Neutrophil (primary cell): ENCODE data around the gene HLA-F.

Source experiments
- H3K27ac ChIP-seq: fragments of 200-600 bp; sonication (generic); 2 replicates; pipeline ENCODE4 v1.5.1; 2016; ENCODE audit warnings: mild to moderate bottlenecking, moderate library complexity
- H3K27me3 ChIP-seq: fragments of 200-600 bp; sonication (generic); 2 replicates; pipeline ENCODE4 v1.6.0; 2016; ENCODE audit warnings: mild to moderate bottlenecking
- H3K36me3 ChIP-seq: fragments of 200-600 bp; sonication (generic); 2 replicates; pipeline ENCODE4 v1.5.1; 2017
- H3K4me1 ChIP-seq, 2 experiments: fragments of 200-600 bp in 1 of 2; sonication (generic) in 1 of 2; 1 replicate in 1 of 2; 2 replicates in 1 of 2; pipeline versions ENCODE4 v1.5.1 to v1.6.1; 2013 to 2016; ENCODE audit warnings: low read depth in 1 of 2, low read length in 1 of 2, mild to moderate bottlenecking in 1 of 2, moderate library complexity in 1 of 2; ENCODE audit not compliant: control insufficient read depth in 1 of 2, insufficient read depth in 1 of 2
- H3K4me3 ChIP-seq, 2 experiments: fragments of 200-600 bp in 1 of 2; sonication (generic) in 1 of 2; 1 replicate in 1 of 2; 2 replicates in 1 of 2; pipeline ENCODE4 v1.5.1; 2013 to 2016; ENCODE audit warnings: low read depth in 1 of 2, low read length in 1 of 2, mild to moderate bottlenecking in 1 of 2, moderate library complexity in 1 of 2
- H3K9me3 ChIP-seq: fragments of 200-600 bp; sonication (generic); 2 replicates; pipeline ENCODE4 v1.5.1; 2016
- TF ChIP-seq, protein P1 (sequence below): fragments of 200-600 bp; sonication (generic); IDR thresholded peaks from 2 replicates; pipeline ENCODE4 v1.5.1; 2016; ENCODE audit warnings: antibody characterized with exemption

Gene HLA-F

DNA sequence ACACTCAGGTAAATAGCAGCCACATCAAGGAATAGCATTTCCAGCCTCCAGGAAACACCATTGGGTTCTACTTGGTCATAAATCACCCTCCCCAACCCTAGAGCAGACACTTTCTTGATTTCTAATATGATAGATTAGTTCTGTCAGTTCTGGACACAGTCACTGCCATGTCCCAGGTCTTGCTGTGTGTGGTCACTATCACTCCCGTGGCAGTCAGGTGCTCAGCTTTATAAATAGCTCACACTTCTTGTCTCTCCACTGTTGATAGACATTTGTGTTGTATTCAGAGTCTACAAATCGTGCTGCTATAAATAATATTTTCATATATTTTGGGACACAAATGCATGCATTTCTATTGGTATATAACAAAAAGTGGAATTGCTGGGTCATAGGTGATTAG, 13.3 kb downstream of the HLA-F start:
- H3K27me3 ChIP-seq: no peaks in the 10 kb centered on the region
- H3K27ac ChIP-seq: no peak overlapping the region
- TF ChIP-seq, protein P1, sequence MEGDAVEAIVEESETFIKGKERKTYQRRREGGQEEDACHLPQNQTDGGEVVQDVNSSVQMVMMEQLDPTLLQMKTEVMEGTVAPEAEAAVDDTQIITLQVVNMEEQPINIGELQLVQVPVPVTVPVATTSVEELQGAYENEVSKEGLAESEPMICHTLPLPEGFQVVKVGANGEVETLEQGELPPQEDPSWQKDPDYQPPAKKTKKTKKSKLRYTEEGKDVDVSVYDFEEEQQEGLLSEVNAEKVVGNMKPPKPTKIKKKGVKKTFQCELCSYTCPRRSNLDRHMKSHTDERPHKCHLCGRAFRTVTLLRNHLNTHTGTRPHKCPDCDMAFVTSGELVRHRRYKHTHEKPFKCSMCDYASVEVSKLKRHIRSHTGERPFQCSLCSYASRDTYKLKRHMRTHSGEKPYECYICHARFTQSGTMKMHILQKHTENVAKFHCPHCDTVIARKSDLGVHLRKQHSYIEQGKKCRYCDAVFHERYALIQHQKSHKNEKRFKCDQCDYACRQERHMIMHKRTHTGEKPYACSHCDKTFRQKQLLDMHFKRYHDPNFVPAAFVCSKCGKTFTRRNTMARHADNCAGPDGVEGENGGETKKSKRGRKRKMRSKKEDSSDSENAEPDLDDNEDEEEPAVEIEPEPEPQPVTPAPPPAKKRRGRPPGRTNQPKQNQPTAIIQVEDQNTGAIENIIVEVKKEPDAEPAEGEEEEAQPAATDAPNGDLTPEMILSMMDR: no peak
- no peaks in the 10 kb centered on the region for H3K9me3 ChIP-seq
- no peak overlapping the region for H3K4me3 ChIP-seq
- peaks cover 9% of the 10 kb centered on the region for H3K36me3 ChIP-seq
- H3K4me1 ChIP-seq: peaks cover 12 to 13% of the 10 kb centered on the region in 2 experiments

DNA sequence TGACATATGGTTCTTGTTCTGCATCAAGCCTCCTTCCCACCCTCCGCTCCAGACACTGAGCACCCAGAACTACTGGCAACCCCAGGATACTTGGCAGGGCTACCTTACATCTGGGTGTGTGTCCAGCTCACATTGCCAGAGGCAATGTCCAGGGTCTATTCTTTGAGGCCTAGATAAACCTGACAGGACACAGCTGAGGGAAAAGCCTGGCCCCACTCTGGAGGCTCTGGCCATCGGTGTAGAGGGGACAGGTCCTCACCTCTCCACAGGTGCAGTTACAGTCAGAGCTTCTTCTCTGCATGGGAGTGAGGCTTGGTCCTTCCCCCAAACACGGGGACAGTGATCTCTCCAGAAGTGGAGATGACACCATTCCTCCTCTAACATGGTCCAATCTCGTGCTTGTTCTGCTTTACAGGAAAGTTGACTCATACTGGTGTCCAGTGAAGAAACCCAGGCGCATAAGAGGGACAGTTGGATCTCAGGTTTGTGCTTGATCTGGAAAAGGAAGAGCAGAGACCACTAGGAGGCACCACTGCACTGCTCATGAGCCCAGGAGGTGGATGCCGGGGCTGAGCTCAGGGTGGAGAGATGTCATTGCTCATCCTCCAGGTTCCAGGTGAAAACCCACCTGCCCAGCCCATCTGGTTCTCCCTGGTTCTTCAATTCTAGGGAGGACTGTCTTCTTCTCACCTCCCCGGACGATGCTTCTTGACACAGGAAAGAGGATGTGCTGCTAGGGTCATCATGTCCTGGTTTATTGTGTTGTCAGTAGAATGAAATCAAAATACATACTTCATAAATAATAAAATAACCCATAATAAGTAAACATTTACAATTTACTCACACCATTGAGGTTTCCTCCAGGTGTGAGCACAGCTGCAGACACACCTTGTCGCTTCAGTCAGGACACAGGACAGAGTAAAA, 14.7 kb downstream of the HLA-F start:
- H3K27ac ChIP-seq: no peak overlapping the region
- H3K27me3 ChIP-seq: no peaks in the 10 kb centered on the region
- H3K36me3 ChIP-seq: peaks cover 9% of the 10 kb centered on the region
- no peak overlapping the region for H3K4me3 ChIP-seq
- TF ChIP-seq, protein P1: peak; percentile 56
- no peaks in the 10 kb centered on the region for H3K9me3 ChIP-seq
- H3K4me1 ChIP-seq: peaks cover 12 to 13% of the 10 kb centered on the region in 2 experiments

DNA sequence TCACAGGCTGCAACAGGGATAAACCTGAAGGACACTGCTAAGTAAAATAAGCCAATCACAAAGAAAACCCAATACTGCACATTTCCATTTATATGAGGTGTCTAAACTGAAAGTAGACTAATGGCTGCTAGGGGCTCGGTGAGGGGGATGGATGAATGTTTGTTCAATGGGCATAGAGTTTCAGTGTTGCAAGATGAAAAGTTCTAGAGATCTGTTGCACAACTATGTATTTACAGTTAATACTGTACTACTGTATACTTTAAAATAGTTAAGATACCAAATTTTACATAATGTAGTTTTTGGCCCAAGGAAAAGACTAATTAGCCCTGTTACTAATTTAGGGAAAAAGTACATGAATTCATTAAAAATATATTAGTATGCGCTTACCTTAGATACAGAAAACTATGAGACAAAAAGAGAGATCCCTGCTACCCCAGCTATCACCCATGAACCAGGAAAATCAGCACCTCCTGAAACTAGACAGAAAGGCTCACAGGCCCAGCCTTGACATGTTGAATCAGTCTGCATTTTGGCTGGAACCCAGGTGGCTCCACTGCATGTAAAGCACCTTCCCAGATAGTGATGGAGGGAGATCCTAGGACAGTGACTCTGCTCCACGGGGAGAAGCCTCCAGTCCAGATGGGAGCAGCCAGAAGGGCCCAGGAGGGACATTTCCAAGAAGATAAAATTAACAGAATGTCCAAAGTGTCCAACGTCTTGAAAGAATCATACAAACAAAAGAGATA, 16.1 kb downstream of the HLA-F start:
- H3K4me3 ChIP-seq: no peak overlapping the region
- TF ChIP-seq, protein P1: no peak
- H3K4me1 ChIP-seq: peaks cover 7 to 9% of the 10 kb centered on the region in 2 experiments
- H3K27ac ChIP-seq: no peak overlapping the region
- H3K9me3 ChIP-seq: no peaks in the 10 kb centered on the region
- H3K27me3 ChIP-seq: no peaks in the 10 kb centered on the region
- peaks cover 13% of the 10 kb centered on the region for H3K36me3 ChIP-seq

DNA sequence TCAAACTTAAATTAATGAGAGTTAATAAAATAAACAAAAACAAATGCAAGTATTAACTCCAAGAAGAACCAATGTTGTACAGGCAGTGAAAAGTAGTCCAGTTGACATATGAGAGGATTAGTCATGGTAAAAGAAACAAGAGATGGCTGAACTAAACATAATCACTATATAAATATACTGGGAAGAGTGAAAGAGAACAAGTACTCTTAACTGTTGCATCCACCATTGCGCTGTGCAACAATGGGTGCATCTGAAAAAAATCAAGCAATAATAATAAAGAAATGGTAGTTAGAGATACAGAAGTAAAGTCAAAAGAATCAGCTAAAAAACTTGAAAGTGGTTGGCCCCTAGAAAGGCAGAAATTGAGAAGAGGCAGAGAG, 16.6 kb downstream of the HLA-F start:
- H3K9me3 ChIP-seq: no peaks in the 10 kb centered on the region
- peaks cover 16% of the 10 kb centered on the region for H3K36me3 ChIP-seq
- no peak overlapping the region for H3K27ac ChIP-seq
- no peak overlapping the region for H3K4me3 ChIP-seq
- TF ChIP-seq, protein P1: no peak
- peaks cover 1 to 4% of the 10 kb centered on the region in 2 experiments for H3K4me1 ChIP-seq
- H3K27me3 ChIP-seq: no peaks in the 10 kb centered on the region

DNA sequence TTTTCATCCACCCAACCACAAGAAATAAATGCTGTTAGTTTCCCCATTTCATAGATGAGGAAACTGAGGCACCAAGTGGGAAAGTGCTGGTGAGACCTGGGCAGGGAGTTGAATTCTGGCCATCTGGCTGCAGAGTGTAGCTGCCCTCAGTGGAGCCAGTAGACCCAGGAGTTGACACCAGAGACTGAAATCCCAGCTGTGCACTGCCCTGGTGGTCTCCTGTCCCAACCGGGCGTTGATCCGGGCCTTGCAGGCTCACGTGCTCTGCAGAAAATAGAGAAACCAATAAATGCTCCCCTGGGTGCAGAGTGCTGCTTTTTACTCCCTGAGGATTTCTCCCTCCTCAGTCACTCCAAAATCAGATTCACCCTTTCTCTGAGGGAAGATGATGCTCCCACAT, 18.4 kb downstream of the HLA-F start:
- peaks cover 0 to 4% of the 10 kb centered on the region in 2 experiments for H3K4me1 ChIP-seq
- peaks cover 16% of the 10 kb centered on the region for H3K36me3 ChIP-seq
- no peaks in the 10 kb centered on the region for H3K9me3 ChIP-seq
- H3K27ac ChIP-seq: no peak overlapping the region
- no peaks in the 10 kb centered on the region for H3K27me3 ChIP-seq
- H3K4me3 ChIP-seq: no peak overlapping the region
- TF ChIP-seq, protein P1: no peak
